Stimulated activated CD8-positive, alpha-beta memory T cell treated with anti-CD3 and anti-CD28 coated beads, Interleukin-15, amount 100 ng/mL, for 4 hours (primary cell): Measurements from ENCODE around the gene PLIN3.
"Not testable (repeated sequence)": the region's sequence is repeated elsewhere in the genome, so short reads cannot be mapped to it uniquely, and the experiment has no call there.

Source experiments
- DNase-seq, 2 donors: peaks; one replicate each; pipeline ENCODE4 v3.0.0-alpha.2; 2020; ENCODE audit warnings: low read depth in 2 of 2

Gene PLIN3

DNA sequence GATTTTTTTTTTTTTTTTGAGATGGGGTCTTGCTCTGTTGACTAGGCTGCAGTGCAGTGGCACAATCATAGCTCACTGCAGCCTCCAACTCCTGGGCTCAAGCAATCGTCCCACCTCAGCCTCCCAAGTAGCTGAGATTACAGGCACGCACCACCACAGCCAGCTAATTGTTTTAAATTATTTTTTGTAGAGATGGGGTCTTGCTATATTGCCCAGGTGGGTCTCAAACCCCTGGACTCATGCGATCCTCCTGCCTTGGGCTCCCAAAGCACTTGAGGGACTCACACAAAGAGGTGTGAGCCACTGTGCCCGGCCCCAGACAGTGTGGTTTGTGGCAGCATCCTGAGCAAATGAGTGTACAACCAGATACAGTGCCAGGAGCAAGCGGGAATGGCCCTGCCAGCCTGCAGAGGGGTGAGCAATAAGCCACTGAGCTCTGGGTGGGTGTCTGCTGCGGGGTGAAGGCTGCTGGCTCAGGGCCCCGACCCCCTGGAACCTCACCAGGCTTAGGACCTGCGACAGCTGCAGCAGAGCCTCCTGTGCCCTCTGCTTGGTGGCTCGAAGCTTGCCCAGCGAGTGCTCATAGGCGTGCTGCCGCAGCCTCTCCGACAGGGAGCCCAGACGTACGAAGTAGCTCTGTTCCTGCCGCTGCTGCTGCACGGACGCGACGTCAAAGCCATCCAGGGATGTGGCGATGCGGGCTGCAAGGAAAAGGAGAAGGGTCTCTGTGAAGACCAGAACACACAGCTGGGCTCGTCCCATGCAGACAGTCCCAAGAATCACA, 20.1 kb downstream of the PLIN3 start:
- DNase-seq = no peak

DNA sequence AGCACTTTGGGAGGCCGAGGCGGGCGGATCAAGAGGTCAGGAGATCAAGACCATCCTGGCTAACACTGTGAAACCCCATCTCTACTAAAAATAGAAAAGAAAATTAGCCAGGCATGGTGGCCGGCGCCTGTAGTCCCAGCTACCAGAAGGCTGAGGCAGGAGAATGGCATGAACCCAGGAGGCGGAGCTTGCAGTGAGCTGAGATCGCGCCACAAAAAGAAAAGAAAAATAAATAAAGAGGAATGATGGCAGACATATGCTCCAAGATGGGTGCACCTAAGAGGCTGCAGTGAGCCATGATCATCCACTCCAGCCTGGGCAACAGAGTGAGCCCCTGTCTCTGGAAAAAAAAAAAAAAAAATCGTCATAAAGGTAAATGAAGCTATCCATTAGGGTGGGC, 21.5 kb downstream of the PLIN3 start:
- DNase-seq = not testable (repeated sequence)

DNA sequence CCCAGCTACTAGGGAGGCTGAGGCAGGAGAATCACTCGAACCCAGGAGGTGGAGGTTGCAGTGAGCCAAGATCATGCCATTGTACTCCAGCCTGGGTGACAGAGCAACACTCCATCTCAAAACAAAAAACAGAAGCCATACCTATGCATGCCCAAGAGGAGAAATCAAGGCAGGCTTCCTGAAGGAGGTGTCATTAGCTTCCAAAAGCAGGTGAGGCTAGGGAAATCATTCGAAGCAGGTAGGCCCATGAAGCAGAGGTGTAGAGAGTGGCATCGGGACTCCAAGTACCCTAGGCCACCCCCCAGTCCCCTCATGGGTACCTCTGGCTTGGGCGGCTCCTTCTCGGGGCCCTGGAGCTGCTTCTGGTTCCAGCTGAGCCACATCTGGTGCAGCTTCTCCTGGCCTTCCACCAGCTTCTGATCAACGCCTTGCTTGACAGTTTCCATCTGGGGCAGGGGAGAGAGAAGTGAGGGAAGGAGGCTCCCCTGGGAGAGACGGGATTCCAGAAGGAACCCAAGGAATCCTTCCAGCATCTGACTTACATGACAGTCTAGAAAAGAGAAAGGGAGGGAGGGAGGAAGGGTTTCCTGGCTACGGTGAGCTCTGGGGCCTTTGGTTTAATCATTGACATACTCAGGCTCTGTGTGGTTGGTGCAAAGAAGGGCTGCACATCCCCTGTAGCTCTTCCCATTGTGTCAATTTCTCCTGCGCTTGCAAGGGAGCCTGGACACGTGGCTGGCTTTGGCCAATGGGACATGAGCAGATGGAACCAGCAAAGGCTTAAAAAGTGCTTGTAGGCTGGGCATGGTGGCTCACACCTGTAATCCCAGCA, 22.9 kb downstream of the PLIN3 start:
- no peak for DNase-seq

DNA sequence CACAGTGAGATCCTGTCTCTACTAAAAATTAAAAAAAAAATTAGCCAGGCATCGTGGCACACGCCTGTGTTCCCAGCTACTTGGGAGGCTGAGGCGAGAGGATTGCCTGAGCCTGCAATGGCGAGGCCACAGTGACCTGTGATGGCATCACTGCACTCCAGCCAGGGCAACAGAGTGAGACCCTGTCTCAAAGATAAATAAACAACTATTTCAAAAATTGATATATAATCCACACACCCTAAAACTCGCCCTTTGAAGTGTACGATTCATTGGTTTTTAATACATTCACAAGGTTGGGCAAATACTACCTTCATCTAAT, 23.9 kb downstream of the PLIN3 start:
- DNase-seq = no peak

- no peak for DNase-seq
Measured at GRCh38 chr19:4839192-4839591, 28.3 kb downstream of the PLIN3 start.

- no peak for DNase-seq
Measured at GRCh38 chr19:4832776-4833175, 34.7 kb downstream of the PLIN3 start.

- not testable (repeated sequence) for DNase-seq
Measured at GRCh38 chr19:4831979-4832340, 35.5 kb downstream of the PLIN3 start.

GRCh38 chr19:4831304-4831978, 36.0 kb downstream of the PLIN3 start, which contains the start of gene TICAM1:
Gene TICAM1 (minus strand): TSS chr19:4831712. CDS start chr19:4818377, 13,335 bp downstream.
- DNase-seq = peak; percentile 66 to 71

DNA sequence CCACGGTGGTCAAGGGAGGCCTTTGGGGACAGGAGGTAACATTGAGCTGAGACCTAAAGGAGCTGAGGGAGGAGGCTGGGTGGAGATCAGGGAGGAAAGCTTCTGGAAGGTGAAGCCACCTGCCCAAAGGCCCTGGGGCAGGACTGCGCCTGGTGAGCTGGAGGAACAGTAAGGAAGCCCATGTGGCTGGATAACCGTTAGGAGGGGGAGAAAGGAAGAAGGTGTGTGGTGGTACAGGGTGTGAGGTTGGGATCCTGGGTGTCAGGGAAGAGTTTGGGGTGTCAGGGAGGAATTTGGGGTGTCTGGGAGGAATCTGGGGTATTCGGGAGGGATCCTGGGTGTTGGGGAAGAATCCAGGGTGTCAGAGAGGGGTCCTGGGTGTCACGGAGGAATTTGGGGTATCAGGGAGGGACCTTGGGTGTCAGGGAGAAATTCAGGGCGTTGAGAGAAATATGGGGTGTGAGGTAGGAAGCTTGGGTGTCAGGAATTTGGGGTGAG, 36.6 kb downstream of the PLIN3 start:
- no peak for DNase-seq

DNA sequence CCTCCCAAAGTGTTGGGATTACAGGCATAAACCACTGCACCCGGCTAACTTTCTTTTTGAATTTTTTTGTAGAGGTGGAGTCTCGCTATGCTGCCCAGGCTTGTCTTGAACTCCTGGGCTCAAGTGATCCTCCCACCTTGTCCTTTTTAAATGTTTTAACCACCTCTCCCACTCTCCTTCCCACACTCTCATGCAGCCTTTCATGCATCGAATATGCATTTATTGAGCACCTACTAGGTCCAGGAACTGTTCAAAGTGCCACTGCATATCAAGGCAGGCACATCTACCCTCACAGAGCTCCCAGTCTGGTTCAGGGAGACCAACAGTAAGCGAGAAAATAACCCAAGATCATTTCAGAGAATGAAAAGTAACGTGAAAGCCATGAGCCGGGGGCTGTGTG, 37.1 kb downstream of the PLIN3 start:
- no peak for DNase-seq

GRCh38 chr19:4829001-4829712, 38.3 kb downstream of the PLIN3 start:
- DNase-seq = no peak

DNA sequence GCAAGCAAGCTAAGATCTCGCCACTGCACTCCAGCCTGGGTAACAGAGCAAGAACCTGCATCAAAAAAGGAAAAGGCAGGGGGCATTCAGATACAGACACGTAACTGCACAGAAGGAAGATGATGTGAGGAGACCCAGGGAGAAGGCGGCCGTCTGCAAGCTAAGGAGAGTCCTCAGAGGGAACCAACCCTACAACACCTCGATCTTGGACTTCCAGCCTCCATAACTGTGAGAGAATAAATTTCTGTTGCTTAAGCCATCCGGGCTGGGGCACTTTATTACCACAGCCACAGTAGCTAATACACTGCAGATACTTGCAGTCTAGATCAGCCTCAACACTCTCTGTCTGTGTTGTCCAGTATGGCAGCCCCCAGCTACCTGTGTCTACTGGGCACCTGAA, 43.9 kb downstream of the PLIN3 start:
- no peak for DNase-seq

DNA sequence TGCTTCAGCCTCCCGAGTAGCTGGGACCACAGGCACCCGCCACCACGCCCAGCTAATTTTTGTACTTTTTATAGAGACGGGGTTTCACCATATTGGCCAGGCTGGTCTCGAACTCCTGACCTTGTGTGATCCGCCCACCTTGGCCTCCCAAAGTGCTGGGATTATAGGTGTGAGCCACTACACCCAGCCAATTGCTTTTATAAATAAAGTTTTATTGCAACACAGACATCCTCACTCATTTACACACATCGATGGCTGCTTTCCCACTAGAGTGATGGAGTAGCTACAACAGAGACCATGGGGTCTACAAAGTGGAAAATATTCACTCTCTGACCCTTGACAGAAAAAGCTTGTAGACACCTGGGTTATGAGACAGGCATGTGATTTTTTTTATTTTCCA, 45.1 kb downstream of the PLIN3 start:
- not testable (repeated sequence) for DNase-seq

DNA sequence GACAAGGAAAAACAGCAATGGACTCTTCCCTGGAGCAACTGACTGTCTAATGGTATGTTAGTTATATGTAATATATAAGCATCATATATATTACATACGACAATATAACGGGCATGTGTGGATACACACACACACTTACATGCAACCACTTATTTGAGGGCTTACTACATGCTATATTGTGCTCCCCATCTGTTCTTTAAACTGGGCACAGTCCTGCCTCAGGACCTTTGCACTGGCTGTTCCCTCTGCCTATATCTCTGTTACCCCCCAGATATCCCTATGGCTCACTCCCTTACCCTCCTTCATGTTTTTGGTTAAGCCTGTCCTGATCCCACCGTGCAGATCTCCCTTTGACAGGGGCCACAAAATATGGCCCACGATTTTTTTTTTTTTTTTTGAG, 46.2 kb downstream of the PLIN3 start:
- DNase-seq = no peak

DNA sequence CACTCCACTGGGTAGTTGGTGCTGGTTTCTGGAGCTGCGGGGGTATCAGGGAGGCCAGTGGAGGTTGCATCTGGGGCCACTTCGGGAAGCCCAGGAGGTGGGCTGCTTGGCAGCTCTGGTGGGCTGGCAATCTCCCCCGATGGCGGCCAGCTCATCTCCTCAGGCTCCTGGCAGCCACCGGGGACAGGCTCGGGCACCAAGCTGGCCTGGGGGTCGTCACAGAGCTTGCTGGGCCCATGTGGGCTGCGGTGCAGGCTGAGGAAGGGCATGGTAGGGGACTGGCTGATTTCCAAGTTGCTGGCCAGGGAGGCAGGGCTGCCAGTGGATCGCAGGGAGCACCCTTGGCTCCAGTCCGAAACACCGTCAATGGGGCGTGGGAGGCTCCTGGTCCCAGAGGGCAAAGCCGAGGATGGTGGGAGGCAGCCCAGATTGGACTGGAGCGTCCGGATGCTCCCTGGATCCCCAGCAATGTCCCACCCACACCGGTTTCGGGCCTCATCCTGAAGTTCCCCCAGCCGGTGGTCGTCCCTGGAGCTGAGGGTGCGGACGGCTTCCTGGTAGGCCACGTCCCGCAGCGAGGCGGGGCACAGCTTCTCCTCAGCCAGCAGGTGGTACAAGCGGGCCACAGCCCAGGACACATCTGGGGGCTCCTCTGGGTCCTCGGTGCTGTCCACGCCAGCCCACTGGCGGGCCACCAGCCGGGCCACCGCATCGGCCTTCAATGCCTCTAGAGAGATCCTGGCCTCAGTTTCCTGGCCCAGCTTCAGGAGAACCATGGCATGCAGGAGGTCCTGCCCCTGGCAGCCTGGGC, 49.8 kb downstream of the PLIN3 start:
- DNase-seq = no peak

DNA sequence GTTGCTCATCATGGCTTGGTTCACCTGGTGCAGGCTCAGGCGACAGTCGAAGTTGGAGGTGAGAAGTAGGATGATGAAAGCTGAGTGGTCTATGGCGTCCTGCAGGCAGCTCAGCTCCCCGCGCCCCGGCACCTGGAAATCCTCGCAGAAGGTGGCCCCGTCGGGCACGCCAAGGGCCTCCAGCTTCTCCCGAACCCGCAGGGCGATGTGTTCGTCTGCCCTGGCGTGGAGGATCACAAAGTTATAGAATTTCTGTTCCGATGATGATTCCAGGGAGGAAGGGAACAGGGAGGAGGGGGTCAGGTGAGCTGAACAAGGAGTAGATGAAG, 50.6 kb downstream of the PLIN3 start:
- no peak for DNase-seq

- DNase-seq = no peak
Measured at GRCh38 chr19:4816202-4816949, 51.1 kb downstream of the PLIN3 start.

- peak; percentile 32 to 57 for DNase-seq
Measured at GRCh38 chr19:4815426-4816201, 51.9 kb downstream of the PLIN3 start.

GRCh38 chr19:4814625-4815425, 52.6 kb downstream of the PLIN3 start:
- DNase-seq = no peak
